Epithelial cell of proximal tubule (primary cell): Measurements from ENCODE around the gene PSMB11. TPM values are rescaled to one million over a fixed set of nuclear protein-coding genes. Genes with fewer than 3 reads are reported as not detected.

ENCODE experiments used
- DNase-seq: peaks from one replicate; pipeline ENCODE4 v3.0.0-alpha.2; 2011; ENCODE audit warnings: low read depth
- H3K4me3 ChIP-seq: 2 replicates; pipeline ENCODE4 v1.5.1; 2011; ENCODE audit warnings: low read depth, mild to moderate bottlenecking, low read length
- total RNA-seq: library from RNA; depleted of rRNA; stranded (reverse); fragments of >200 nt; gene quantifications from 2 replicates; pipeline ENCODE4 v1.2.3, GENCODE V29; 2015
- TF ChIP-seq, protein P1 (sequence below): conservative IDR thresholded peaks from 2 replicates; pipeline ENCODE4 v1.5.1; 2012; ENCODE audit warnings: low read depth, mild to moderate bottlenecking, low read length

Gene PSMB11
- total RNA-seq, 1 donor from 2014 or later: not detected

DNA sequence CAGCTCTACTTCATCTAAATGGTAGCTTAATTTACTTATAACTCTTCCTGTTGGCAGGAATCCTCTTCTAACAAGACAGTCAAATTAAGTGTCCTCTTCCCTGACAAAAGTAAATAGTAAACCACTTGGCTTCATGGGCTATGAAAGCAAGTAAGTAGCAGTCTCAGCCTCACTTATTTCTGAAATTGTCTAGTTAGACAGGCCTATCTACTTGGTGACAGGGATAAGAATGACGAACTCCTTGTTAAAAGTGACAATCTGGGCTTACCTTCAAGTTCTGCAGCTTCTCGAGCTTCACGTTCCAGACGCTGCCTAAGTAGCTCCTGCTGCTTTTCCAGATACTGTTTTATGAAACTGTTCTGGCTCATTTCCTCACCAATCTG lies 48.2 kb downstream of the PSMB11 start:
- TF ChIP-seq, protein P1, sequence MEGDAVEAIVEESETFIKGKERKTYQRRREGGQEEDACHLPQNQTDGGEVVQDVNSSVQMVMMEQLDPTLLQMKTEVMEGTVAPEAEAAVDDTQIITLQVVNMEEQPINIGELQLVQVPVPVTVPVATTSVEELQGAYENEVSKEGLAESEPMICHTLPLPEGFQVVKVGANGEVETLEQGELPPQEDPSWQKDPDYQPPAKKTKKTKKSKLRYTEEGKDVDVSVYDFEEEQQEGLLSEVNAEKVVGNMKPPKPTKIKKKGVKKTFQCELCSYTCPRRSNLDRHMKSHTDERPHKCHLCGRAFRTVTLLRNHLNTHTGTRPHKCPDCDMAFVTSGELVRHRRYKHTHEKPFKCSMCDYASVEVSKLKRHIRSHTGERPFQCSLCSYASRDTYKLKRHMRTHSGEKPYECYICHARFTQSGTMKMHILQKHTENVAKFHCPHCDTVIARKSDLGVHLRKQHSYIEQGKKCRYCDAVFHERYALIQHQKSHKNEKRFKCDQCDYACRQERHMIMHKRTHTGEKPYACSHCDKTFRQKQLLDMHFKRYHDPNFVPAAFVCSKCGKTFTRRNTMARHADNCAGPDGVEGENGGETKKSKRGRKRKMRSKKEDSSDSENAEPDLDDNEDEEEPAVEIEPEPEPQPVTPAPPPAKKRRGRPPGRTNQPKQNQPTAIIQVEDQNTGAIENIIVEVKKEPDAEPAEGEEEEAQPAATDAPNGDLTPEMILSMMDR: no peak
- no peak overlapping the region for H3K4me3 ChIP-seq
- no peak for DNase-seq

DNA sequence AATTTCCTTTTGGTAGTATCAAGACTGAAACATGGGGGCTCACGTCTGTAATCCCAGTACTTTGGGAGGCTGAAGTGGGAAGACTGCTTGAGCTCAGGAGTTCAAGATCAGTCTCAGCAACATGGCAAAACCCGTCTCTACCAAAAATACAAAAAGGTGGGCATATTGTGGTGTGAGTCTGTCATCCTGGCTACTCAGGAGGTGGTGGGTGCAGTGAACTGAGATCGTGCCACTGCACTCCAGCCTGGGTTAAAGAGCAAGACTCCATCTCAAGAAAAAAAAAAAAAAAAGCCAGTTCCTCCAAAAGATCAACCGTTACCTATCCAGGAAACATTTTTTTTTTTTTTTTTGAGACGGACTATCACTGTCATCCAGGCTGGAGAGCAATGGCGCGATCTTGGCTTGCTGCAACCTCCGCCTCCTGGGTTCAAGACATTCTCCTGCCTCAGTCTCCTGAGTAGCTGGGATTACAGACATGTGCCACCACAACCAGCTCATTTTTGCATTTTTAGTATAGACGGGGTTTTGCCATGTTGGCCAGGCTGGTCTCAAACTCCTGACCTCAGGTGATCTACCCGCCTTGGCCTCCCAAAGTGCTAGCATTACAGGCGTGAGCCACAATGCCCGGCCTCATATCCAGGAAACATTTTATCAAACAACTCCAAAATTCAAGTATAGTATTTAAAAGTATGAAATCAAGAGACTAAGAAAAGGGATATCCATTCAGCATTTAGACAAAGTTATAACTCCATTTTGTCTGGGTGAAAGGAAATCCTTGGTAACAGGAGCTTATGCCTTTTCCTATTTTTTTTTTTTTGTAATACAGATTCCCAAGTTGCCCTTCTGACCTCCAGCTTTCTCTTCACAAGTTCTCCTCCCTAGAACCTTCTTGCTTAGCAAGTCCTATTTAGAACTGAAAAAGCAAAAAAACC lies 49.5 kb downstream of the PSMB11 start:
- TF ChIP-seq, protein P1: no peak
- no peak overlapping the region for H3K4me3 ChIP-seq
- DNase-seq: no peak

DNA sequence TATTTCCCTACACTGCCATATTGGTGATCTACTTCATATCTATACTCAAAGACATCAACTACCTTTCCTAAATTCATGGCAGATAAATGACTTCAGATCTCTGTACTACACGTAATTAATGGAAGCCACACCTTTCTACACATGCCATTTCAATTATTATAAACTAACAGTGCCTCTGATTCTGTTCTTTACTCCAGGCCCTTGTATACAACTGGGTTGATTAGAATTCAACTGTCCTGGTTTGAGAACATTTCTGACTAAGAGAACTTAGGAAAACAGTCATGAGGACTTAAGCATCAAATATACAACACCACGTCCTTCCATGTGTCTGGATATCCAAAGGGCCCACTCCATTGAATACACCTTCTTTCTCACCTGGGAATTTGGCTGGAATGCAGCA lies 51.1 kb downstream of the PSMB11 start:
- TF ChIP-seq, protein P1: no peak
- H3K4me3 ChIP-seq: peak overlapping the region; percentile 74

DNA sequence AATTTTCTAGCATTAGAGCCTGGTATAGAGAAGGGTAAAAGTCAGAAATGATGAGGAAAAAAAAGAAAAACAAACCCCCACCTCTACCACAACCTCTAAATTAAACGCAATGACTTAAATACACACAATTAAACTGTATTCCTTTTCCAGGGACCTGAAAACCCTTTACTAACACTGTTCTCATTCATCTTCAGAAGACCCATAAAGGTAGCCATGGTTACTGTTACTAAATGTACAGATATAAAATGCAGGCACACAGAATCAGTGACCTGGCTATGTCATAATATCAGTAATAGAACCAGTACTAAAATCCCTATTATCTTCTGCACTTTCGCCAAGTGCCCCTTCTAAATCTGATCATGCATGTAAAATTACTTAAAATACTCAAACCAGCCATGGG lies 51.5 kb downstream of the PSMB11 start:
- peak overlapping the region; percentile 74 for H3K4me3 ChIP-seq
- no peak for DNase-seq
- TF ChIP-seq, protein P1: no peak

More for the DNA sequence above, 51.1 kb downstream of the PSMB11 start:
- DNase-seq: no peak

Other genes starting within 250 kb of the PSMB11 start
- 3.5 and 5.6 TPM in 2 replicates for gene SLC7A7, start 226.8 kb upstream of the PSMB11 start, total RNA-seq
- 160 and 224 TPM in 2 replicates for gene MRPL52, start 212.3 kb upstream of the PSMB11 start, total RNA-seq
- gene MMP14, start 205.6 kb upstream of the PSMB11 start, total RNA-seq: 224 and 227 TPM in 2 replicates
- gene LRP10, start 170.5 kb upstream of the PSMB11 start, total RNA-seq: 82.5 and 102 TPM in 2 replicates
- gene REM2, start 159.0 kb upstream of the PSMB11 start, total RNA-seq: 0.17 and 0.80 TPM in 2 replicates
- gene RBM23, start 123.1 kb upstream of the PSMB11 start, total RNA-seq: 76.4 and 90.6 TPM in 2 replicates
- gene PRMT5, start 112.8 kb upstream of the PSMB11 start, total RNA-seq: 70.5 and 142 TPM in 2 replicates
- 40.0 and 70.5 TPM in 2 replicates for gene HAUS4, start 85.1 kb upstream of the PSMB11 start, total RNA-seq
- 63.2 and 105 TPM in 2 replicates for gene AJUBA, start 59.7 kb upstream of the PSMB11 start, total RNA-seq
- gene C14orf93, start 32.1 kb upstream of the PSMB11 start, total RNA-seq: 6.0 and 9.4 TPM in 2 replicates
- 388 and 413 TPM in 2 replicates for gene PSMB5, start 7.3 kb upstream of the PSMB11 start, total RNA-seq
- 11.1 and 17.7 TPM in 2 replicates for gene CDH24, start 15.3 kb downstream of the PSMB11 start, total RNA-seq
- 84.1 and 85.2 TPM in 2 replicates for gene ACIN1, start 52.9 kb downstream of the PSMB11 start, total RNA-seq
- 27.3 and 53.8 TPM in 2 replicates for gene C14orf119, start 53.3 kb downstream of the PSMB11 start, total RNA-seq
- gene CIROP, start 62.8 kb downstream of the PSMB11 start, total RNA-seq: not detected in 2 replicates
- gene CEBPE, start 77.0 kb downstream of the PSMB11 start, total RNA-seq: not detected in 2 replicates
- gene SLC7A8, start 141.4 kb downstream of the PSMB11 start, total RNA-seq: 1.4 and 3.3 TPM in 2 replicates
- not detected in 2 replicates for gene RNF212B, start 195.7 kb downstream of the PSMB11 start, total RNA-seq
- gene HOMEZ, start 243.9 kb downstream of the PSMB11 start, total RNA-seq: 10.4 and 11.6 TPM in 2 replicates